Measurements from ENCODE around the gene SCTR. TPM values are rescaled to one million over a fixed set of nuclear protein-coding genes. Genes with fewer than 3 reads are reported as not detected.

Gene SCTR
- total and polyA plus RNA-seq, 11 donors: 0.28 to 2.2 (median 0.44) TPM; not detected in 2

GRCh38 chr2:119474371-119475224 is 49.7 kb downstream of the SCTR start:
- Histone ChIP-seq H3K27me3 (no peaks in the 10 kb centered on the region), H3K36me3 (no peaks in the 10 kb centered on the region), H3K27ac (peak overlapping the region in 9 of 12 donors; percentile 43 to 77 (median 67)), H3K9me3 (no peaks in the 10 kb centered on the region), H3K4me1 (peaks cover 0 to 26% (median 7%) of the 10 kb centered on the region in 12 donors), H3K4me3 (no peak overlapping the region)
- ATAC-seq (peak; percentile 35 to 70 (median 54)), DNase-seq (peak in 1 of 5 donors; percentile 31)
- 54 to 73% (median 64%) methylated on average over 11 to 17 of the region's 17 CpGs for WGBS, 4 donors
- intact Hi-C loops (cut with DNase I): loop anchor here (5.0 to 10.0 kb wide), 9 partner anchors 160 to 592 kb away; no protein-coding TSS in a partner anchor
- TF ChIP-seq CTCF (IDR thresholded peaks at IDR 0.05) (no peak), POLR2A (IDR thresholded peaks at IDR 0.05) (no peak)

DNA sequence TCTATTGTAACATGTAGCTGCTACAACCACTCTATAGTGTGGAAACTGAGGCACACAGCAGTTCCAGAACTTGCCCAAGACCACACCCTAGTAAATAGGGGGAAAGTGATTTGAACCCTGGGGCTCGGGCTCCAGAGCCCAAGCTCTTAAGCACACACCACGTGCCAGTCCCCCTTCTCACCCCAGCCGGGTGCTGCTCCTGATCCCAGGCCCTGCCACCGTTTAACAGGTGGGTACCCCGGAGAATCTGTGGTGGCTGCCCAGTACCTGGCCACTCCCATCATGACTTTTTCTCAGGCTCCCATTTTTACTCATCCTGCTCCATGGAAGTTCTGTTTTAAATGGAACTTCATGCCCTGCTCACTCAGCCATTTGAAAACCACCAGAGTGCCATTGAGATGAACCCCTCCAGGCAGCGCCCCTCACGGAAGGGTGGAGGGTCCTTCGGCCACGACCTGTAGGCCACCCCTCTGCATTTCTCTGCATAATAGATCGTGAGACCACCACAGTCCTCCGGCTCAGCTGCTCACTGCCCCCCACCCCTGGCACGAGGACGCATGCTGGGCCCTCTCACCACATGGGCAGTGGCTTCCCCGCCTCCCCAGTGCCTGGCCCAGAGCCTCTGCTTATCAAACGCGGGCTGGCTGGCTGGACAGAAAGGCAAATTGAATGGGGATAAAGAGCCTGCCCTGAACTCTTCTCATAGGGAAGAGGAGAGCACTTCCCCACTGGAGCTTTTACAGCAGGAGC is 50.5 kb downstream of the SCTR start:
- Histone ChIP-seq H3K4me3 (no peak overlapping the region), H3K36me3 (no peaks in the 10 kb centered on the region), H3K4me1 (peaks cover 0 to 27% (median 7%) of the 10 kb centered on the region in 12 donors), H3K27me3 (no peaks in the 10 kb centered on the region), H3K27ac (peak overlapping the region in 5 of 12 donors; percentile 51 to 77 (median 69)), H3K9me3 (no peaks in the 10 kb centered on the region)
- WGBS, 4 donors: 79 to 84% (median 83%) methylated on average over 12 to 16 of the region's 16 CpGs
- no peak for TF ChIP-seq POLR2A (IDR thresholded peaks at IDR 0.05)
- TF ChIP-seq CTCF (IDR thresholded peaks at IDR 0.05): no peak
- DNase-seq: no peak
- ATAC-seq: no peak
- intact Hi-C loops (cut with DNase I): loop anchor here in 6 of 10 donors (10.0 kb wide), 5 partner anchors 159 to 589 kb away; no protein-coding TSS in a partner anchor

DNA sequence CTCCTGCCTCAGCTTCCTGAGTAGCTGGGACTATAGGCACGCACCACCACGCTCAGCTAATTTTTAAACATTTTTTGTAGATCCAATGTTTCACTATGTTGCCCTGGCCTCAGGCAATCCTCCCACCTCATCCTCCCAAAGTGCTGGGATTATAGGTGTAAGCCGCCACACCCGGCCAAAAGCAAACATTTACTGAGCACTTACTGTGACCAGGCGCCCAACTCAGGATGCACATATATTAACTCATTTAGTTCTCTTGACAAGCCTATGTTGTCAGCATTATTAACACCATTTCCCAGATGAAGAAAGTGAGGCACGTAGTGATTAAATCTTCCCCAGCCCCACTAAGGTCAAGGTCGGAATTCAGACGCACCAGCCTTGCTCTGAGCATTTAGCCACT is 51.5 kb downstream of the SCTR start:
- intact Hi-C loops (cut with DNase I): loop anchor here in 6 of 10 donors (10.0 kb wide), 5 partner anchors 158 to 588 kb away; no protein-coding TSS in a partner anchor
- Histone ChIP-seq H3K4me1 (peaks cover 0 to 34% (median 8%) of the 10 kb centered on the region in 12 donors), H3K4me3 (no peak overlapping the region), H3K27me3 (no peaks in the 10 kb centered on the region), H3K36me3 (no peaks in the 10 kb centered on the region), H3K27ac (no peak overlapping the region), H3K9me3 (no peaks in the 10 kb centered on the region)
- no peak for TF ChIP-seq POLR2A (IDR thresholded peaks at IDR 0.05)
- TF ChIP-seq CTCF (IDR thresholded peaks at IDR 0.05): no peak
- 91 to 96% (median 95%) methylated on average over 8 of the region's 8 CpGs for WGBS, 4 donors
- ATAC-seq (no peak), DNase-seq (no peak)

Measured in heart left ventricle (tissue), 16 donors.